Epithelial cell of esophagus (primary cell): ENCODE measurements around the gene FAM98C.

ENCODE experiments used
- DNase-seq: peaks from one replicate; pipeline ENCODE4 v3.0.0; 2010; ENCODE audit warnings: low read depth
- H3K4me3 ChIP-seq: 2 replicates; pipeline ENCODE4 v1.5.1; 2011; ENCODE audit warnings: mild to moderate bottlenecking, low read length, control low read depth
- TF ChIP-seq, protein P1 (sequence below): IDR thresholded peaks from 2 replicates; pipeline ENCODE4 v1.5.1; 2011; ENCODE audit warnings: low read depth, mild to moderate bottlenecking, low read length, control low read depth, inconsistent platforms; ENCODE audit not compliant: insufficient read depth; ENCODE audit errors: missing control alignments

Gene FAM98C

DNA sequence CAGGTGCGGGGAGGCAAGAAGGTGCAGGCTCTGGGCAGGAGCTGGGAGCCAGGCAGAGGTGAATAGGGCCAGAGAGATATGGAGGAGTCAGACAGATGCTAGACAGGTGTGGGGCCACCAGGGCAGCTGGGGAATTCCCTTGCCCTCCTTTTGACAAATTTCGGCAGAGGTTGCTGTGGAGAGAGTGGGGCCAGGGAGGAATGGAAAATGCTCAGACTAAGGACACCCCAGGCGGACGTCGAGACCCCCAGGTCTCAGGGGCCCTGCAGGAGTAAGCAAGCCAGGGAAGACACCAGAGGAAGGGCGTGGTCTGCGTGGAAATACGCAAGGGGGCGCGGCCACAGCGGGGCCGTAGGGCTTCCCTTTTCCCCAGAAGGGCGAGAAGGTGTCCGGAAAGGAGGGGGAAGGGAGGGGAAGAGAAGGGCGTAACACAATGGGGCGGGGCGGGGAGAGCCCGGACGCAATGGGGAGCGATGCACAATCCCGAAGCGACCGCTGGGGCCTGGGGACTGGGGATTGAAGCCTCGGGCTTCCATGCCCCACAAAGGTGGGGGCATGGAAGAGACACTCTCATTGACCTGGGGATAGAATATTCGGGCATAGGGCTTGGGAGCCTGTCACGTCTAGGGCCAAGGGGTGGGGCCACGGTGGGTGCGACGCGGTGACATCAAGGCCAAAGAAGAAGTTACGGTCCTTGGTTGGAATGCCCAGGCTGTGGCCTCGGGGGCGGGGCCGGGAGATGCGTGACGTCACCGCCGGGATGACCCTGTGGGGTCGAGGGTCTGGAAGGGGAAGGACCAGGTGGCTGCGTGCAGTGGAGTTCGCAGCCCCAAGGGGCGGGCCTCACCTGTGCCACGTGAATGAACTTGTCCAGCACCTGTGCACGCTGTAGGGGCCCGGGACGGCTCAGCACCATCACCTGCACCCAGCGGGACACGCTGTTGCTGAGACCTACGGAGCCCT, 14.9 kb downstream of the FAM98C start:
- H3K4me3 ChIP-seq, result peak overlapping the region; percentile 18
- DNase-seq, result peak; percentile 35
- TF ChIP-seq, protein P1, sequence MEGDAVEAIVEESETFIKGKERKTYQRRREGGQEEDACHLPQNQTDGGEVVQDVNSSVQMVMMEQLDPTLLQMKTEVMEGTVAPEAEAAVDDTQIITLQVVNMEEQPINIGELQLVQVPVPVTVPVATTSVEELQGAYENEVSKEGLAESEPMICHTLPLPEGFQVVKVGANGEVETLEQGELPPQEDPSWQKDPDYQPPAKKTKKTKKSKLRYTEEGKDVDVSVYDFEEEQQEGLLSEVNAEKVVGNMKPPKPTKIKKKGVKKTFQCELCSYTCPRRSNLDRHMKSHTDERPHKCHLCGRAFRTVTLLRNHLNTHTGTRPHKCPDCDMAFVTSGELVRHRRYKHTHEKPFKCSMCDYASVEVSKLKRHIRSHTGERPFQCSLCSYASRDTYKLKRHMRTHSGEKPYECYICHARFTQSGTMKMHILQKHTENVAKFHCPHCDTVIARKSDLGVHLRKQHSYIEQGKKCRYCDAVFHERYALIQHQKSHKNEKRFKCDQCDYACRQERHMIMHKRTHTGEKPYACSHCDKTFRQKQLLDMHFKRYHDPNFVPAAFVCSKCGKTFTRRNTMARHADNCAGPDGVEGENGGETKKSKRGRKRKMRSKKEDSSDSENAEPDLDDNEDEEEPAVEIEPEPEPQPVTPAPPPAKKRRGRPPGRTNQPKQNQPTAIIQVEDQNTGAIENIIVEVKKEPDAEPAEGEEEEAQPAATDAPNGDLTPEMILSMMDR, result peak; percentile 1

DNA sequence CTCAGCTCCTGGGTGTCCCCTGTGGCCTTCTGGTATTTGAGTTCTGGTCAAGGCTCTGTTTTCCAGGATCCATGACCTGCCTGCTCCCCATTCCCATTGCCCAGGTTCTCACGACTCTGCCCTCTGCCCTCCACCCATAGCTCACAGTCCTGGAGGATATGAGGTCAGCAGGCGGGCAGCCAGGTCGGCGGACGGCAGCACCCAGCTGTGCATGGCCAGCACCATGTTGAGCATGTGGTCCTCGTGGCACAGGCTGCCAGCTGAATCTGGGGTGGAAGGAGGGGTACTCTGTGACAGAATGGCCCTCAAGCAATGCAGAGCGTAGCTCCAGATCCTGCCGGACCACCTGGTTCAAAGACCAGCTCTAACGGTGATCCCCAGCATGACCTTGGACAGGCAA, 18.0 kb downstream of the FAM98C start:
- TF ChIP-seq, protein P1, result no peak
- H3K4me3 ChIP-seq, result no peak overlapping the region
- no peak for DNase-seq

DNA sequence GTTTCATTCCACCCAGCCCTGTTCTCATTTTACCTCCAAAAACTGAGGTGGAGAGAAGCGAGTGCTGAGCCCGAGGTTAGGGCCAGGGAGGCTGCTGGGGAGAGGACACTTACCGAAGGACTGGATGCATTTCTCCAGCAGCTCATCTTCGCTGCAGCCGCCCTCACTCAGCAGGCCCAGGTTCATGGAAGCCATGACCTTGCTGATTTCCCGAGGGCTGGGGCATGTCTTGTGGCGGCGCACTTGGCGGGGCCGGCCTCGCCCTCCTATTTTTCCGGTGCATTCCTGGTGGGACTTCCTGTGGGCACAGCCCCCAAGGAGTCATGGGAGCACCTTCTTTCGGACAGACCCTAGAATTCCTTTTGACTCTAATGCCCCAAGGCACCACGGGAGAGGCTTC, 19.0 kb downstream of the FAM98C start:
- DNase-seq, result no peak
- H3K4me3 ChIP-seq, result no peak overlapping the region
- TF ChIP-seq, protein P1, result no peak

DNA sequence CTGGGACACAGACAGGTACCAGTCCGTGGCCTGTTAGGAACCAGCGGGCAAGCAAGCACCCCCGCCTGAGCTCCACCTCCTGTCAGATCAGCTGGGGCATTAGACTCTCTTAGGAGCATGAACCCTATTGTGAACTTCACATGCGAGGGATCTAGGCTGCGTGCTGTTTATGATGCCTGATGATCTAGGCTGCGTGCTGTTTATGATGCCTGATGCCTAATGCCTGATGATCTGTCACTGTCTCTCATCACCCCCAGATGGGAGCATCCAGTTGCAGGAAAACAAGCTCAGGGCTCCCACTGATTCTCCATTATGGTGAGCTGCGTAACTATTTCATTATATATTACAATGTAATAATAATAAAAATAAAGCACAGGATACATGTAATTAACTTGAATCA, 19.5 kb downstream of the FAM98C start:
- DNase-seq, result no peak
- no peak overlapping the region for H3K4me3 ChIP-seq
- TF ChIP-seq, protein P1, result no peak

DNA sequence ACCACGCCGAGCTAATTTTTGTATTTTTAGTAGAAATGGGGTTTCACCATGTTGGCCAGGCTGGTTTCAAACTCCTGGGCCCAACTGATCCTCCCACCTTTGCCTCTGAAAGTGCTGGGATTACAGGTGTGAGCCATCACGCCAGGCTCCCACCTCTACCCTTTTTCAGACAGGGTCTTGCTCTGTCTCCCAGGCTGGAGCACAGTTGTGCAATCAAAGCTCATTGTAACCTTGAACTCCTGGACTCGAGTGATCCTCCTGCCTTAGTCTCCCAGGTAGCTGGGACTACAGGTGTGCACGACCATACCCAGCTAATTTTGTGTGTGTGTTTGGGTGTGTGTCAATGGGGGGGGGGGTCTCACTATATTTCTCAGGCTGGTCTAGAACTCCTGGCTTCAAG, 21.4 kb downstream of the FAM98C start:
- no peak for DNase-seq
- no peak overlapping the region for H3K4me3 ChIP-seq
- TF ChIP-seq, protein P1, result no peak

DNA sequence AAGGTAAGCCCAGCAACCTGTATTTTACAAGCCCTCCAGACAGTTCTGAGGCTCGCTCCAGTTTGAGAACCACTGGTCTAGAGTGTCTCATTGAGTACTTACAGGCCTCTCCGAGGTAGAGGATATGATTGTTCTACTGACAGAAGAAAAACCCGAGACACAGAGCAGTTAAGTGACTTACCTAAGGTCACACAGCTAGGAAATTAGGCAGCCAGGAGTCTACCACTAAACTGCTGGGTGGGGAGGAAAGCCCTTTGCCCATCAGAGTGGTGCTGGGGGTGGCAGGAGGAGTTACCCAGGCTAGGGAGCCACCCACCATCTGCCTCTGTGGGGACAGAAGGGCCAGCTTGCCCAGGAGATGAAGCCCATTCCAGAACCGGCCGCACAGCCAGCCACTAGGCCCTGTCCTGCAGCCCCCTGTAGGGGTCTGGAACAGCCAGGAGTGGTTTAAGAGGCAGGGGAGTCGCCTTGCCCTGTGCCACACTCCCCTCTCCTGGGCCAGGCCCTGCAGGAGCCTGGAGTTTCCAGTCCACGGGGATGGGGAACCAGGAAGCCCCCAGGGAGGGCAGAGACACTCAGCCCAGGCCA, 22.4 kb downstream of the FAM98C start:
- DNase-seq, result no peak
- TF ChIP-seq, protein P1, result no peak
- no peak overlapping the region for H3K4me3 ChIP-seq
